ENCODE data around the gene HERC2. TPM values are rescaled to one million over a fixed set of nuclear protein-coding genes. Genes with fewer than 3 reads are reported as not detected.

The HERC2 gene
- polyA plus RNA-seq, 1 of the 3 experiments (the other 2 are of a cell fraction): 22.3 TPM

GRCh38 chr15:28192772-28193171 is 129.2 kb downstream of the HERC2 start:
- POLR2A ChIA-PET: no interaction called here
- WGBS (ENCODE audit: low lambda C conversion rate): 100% methylated on average over 1 of the region's 1 CpG

More at GRCh38 chr15:28192772-28193171, 129.2 kb downstream of the HERC2 start:
- H3K9me3 ChIP-seq: no peaks in the 10 kb centered on the region
- H4K20me1 ChIP-seq (ENCODE audit: insufficient read depth): no peaks in the 10 kb centered on the region
- H3K4me3 ChIP-seq (ENCODE audit: low read depth in 2 of 2, low read length in 1 of 2): no peak overlapping the region
- peaks cover 34 to 44% of the 10 kb centered on the region in 2 experiments for H3K36me3 ChIP-seq (replicated peaks in 1 of 2; ENCODE audit: control insufficient read depth in 1 of 2, insufficient read depth in 2 of 2, low read length in 1 of 2)
- H3K27ac ChIP-seq (ENCODE audit: low read depth in 2 of 2, low read length in 1 of 2): peak overlapping the region in 1 of 2 experiments; percentile 51; a peak in 3 of 4 replicates
- TF ChIP-seq USF2 (IDR thresholded peaks at IDR 0.05; ENCODE audit: borderline replicate concordance, low read depth, low read length): no peak
- no peak for TF ChIP-seq TEAD4 (IDR thresholded peaks at IDR 0.05; ENCODE audit: borderline replicate concordance, insufficient read depth)
- no peak for TF ChIP-seq TAF1 (IDR thresholded peaks at IDR 0.05; ENCODE audit: borderline replicate concordance, low read depth, low read length)
- TF ChIP-seq PBX3 (IDR thresholded peaks at IDR 0.05): no peak
- TF ChIP-seq FOSL2 (IDR thresholded peaks at IDR 0.05; ENCODE audit: borderline replicate concordance, low read depth): no peak
- TF ChIP-seq GABPA (IDR thresholded peaks at IDR 0.05; ENCODE audit: low read depth): no peak
- TF ChIP-seq IRF3 (IDR thresholded peaks at IDR 0.05; ENCODE audit: low read depth, low read length): no peak
- TF ChIP-seq NRF1 (IDR thresholded peaks at IDR 0.05; ENCODE audit: low read depth, low read length): no peak
- no peak for TF ChIP-seq USF1 (IDR thresholded peaks at IDR 0.05; ENCODE audit: borderline replicate concordance, low read depth)
- TF ChIP-seq REST (IDR thresholded peaks at IDR 0.05; ENCODE audit: low read depth, low read length): no peak
- TF ChIP-seq EP300 (IDR thresholded peaks at IDR 0.05; ENCODE audit: borderline replicate concordance in 1 of 2, low read depth in 1 of 2, low read length in 1 of 2): no peak
- no peak for TF ChIP-seq RAD21 (IDR thresholded peaks at IDR 0.05; ENCODE audit: low read length)
- no peak for TF ChIP-seq YY1 (IDR thresholded peaks at IDR 0.05; ENCODE audit: low read depth)
- no peak for TF ChIP-seq CTCF (IDR thresholded peaks at IDR 0.05)
- TF ChIP-seq CHD2 (IDR thresholded peaks at IDR 0.05; ENCODE audit: low read length, partially characterized antibody): no peak
- no peak for TF ChIP-seq GATA2 (CRISPR knock-in tag; IDR thresholded peaks at IDR 0.05)
- TF ChIP-seq MEF2A (IDR thresholded peaks at IDR 0.05; ENCODE audit: borderline replicate concordance, low read depth): no peak
- TF ChIP-seq RCOR1 (IDR thresholded peaks at IDR 0.05; ENCODE audit: low read length): no peak
- no peak for DNase-seq
- H3K9ac ChIP-seq: no peak overlapping the region
- peaks cover 0 to 5% of the 10 kb centered on the region in 2 experiments; a peak in 3 of 4 replicates for H3K4me1 ChIP-seq (ENCODE audit: control insufficient read depth in 1 of 2, insufficient read depth in 2 of 2, low read depth in 1 of 2, low read length in 1 of 2)
- H3K27me3 ChIP-seq (ENCODE audit: insufficient read depth): no peaks in the 10 kb centered on the region
- H2AFZ ChIP-seq (ENCODE audit: low read depth): no peak overlapping the region
- H3K9me2 ChIP-seq: no peaks in the 10 kb centered on the region
- CTCF ChIA-PET: interaction anchor here (0.8 to 1.0 kb wide), 3 partner anchors 8 to 15 kb away, joined by 3 to 6 read pairs (median 4); no protein-coding TSS in a partner anchor
- no peaks in the 10 kb centered on the region for H3K79me2 ChIP-seq (ENCODE audit: insufficient read depth)
- H3K4me2 ChIP-seq: no peak overlapping the region
- H3F3A ChIP-seq (replicated peaks; ENCODE audit: insufficient read depth): no peaks in the 10 kb centered on the region

All from SK-N-SH (cell line).